ENCODE results near the gene TXNRD2. TPM values are rescaled to one million over a fixed set of nuclear protein-coding genes. Genes with fewer than 3 reads are reported as not detected.

TXNRD2 gene
- total and polyA plus RNA-seq, 10 of the 15 experiments (the other 5 are each of a cell fraction or from before 2014, with no cell fraction given): 1.6 to 26.0 (median 13.9) TPM

DNA sequence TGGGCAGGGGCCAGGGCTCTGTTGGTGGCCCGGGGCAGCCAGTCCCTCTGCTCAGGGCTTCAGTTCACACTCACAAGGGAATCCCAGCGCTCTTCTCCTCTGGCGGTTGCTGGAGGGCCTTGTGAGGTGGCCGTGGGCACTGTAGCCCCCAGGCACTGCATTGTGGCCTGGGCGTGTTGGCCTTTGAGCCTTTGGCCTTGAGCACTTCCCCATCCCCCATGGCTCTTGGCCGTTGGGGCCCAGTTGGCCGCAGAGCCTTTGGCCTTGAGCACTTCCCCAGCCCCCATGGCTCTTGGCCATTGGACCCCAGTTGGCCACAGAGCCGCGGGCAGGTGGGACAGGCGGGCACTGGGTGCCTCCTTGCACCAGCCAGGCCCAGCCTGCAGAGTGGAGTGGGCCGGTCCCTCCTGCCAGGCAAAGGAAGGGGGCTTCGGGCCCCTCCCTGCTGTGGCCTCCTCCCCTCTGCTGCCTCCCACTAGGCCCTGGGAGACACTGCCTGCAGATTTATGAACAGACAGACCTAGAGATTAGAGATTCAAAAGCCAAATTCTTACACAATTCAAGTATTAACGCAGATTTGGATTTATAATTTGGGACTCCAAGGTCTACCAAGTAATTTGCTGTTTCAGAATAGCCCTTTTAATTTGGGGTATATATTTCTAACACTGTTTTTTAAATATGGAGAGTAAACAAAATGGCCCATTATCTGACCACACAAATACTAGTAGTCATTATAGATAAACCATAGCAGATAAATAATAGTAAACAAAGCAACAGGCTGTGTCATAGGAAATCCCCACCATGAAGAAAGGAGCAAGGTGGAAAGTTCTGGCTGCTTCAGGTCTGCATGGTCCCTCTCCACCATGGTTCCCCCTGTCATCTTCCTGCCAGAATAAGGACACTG is 18.2 kb upstream of the TXNRD2 start:
- Histone ChIP-seq H3K79me2 (ENCODE audit: control insufficient read depth, insufficient read depth, low read length) (no peaks in the 10 kb centered on the region), H3K4me3 (no peak overlapping the region), H3K36me3 (ENCODE audit: control insufficient read depth in 2 of 2, insufficient read depth in 2 of 2, low read length in 1 of 2) (peaks cover 0 to 3% of the 10 kb centered on the region in 2 experiments; a peak in 2 of 4 replicates), H3K4me1 (ENCODE audit: control insufficient read depth, insufficient read depth, low read length) (no peaks in the 10 kb centered on the region; the same call in 1 of the 2 replicates), H2AFZ (ENCODE audit: control insufficient read depth, low read depth, low read length) (no peak overlapping the region), H3K4me2 (ENCODE audit: control insufficient read depth, insufficient read depth) (no peak overlapping the region), H3K27me3 (replicated peaks in 1 of 2; ENCODE audit: control insufficient read depth in 2 of 2, insufficient read depth in 2 of 2, low read length in 1 of 2) (no peaks in the 10 kb centered on the region), H3K27ac (ENCODE audit: control insufficient read depth, insufficient read depth) (no peak overlapping the region), H3K9ac (ENCODE audit: control insufficient read depth, insufficient read depth, low read length) (no peak overlapping the region), H3K9me3 (replicated peaks; ENCODE audit: control insufficient read depth, insufficient read depth, low read length) (no peaks in the 10 kb centered on the region), H4K20me1 (ENCODE audit: control insufficient read depth, insufficient read depth) (no peaks in the 10 kb centered on the region)
- CTCF ChIA-PET: interaction anchor here (1.0 kb wide), 2 partner anchors 12 to 230 kb away, joined by 4 read pairs; no protein-coding TSS in a partner anchor
- BruUV-seq (replicated peaks): no TSS peak
- intact Hi-C loops (cut with micrococcal nuclease; ENCODE audit: unreplicated experiment): no loop called here
- ATAC-seq: no peak; the same call in 2 of the 3 replicates
- POLR2A ChIA-PET: no interaction called here
- in situ Hi-C loops (cut with MboI): no loop called here
- RAD21 ChIA-PET (ENCODE audit: unreplicated experiment): no interaction called here
- SMC1A ChIA-PET (ENCODE audit: uncharacterized antibody, unreplicated experiment): no interaction called here
- no peak for DNase-seq (ENCODE audit: low read depth, low spot score)
- TF ChIP-seq MYB (IDR thresholded peaks at IDR 0.05; ENCODE audit: borderline replicate concordance, low read depth, low read length) (no peak), TARDBP (IDR thresholded peaks at IDR 0.05; ENCODE audit: borderline replicate concordance) (no peak)
- WGBS (ENCODE audit: insufficient coverage, insufficient replicate concordance, low lambda C conversion rate, missing lambda C conversion rate): 85% methylated on average over 10 of the region's 13 CpGs
- no peak for FAIRE-seq

DNA sequence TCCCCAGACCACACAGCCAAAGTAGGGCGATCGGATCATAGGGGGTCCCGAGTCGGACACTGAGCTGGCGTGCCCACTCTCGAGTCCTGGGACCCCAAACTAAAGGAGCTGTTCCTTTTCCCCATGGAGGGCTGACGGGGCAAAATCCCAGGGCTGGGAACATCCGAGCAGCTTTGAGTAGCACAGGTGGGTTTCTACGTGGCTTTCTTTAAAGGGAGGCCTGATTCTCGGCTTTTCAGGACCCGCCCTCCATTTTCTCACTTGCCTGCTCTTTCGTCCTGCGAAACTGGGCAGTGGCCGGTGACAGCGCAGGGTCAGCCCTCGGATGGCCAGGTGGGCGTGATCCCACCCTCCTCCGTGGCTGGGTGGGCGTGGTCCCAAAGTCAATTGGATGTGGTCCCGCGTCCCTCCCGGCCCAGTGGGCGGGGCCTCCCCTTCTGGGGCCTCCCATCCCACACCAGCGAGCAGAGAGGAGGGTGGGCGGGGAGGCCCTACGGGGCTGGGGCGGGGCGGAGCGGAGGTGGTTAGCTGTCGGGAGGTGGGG is 17.5 kb upstream of the TXNRD2 start:
- no peak for FAIRE-seq
- no peaks in the 10 kb centered on the region for H3K27me3 ChIP-seq (replicated peaks in 1 of 2; ENCODE audit: control insufficient read depth in 2 of 2, insufficient read depth in 2 of 2, low read length in 1 of 2)
- DNase-seq (ENCODE audit: low read depth, low spot score): no peak
- CTCF ChIA-PET: interaction anchor here (0.7 to 1.0 kb wide), 3 partner anchors 11 to 258 kb away, joined by 4 read pairs; no protein-coding TSS in a partner anchor
- BruUV-seq (replicated peaks): no TSS peak
- H3K4me3 ChIP-seq: no peak overlapping the region
- intact Hi-C loops (cut with micrococcal nuclease; ENCODE audit: unreplicated experiment) (no loop called here), in situ Hi-C loops (cut with MboI) (no loop called here)
- H3K4me2 ChIP-seq (ENCODE audit: control insufficient read depth, insufficient read depth): no peak overlapping the region
- POLR2A ChIA-PET: interaction anchor here (0.6 to 1.0 kb wide), 2 partner anchors 55 to 63 kb away, joined by 4 read pairs; no protein-coding TSS in a partner anchor
- SMC1A ChIA-PET (ENCODE audit: uncharacterized antibody, unreplicated experiment): no interaction called here
- H3K4me1 ChIP-seq (ENCODE audit: control insufficient read depth, insufficient read depth, low read length): no peaks in the 10 kb centered on the region; the same call in 1 of the 2 replicates
- no peaks in the 10 kb centered on the region for H4K20me1 ChIP-seq (ENCODE audit: control insufficient read depth, insufficient read depth)
- no peak for ATAC-seq
- no peak overlapping the region for H3K9ac ChIP-seq (ENCODE audit: control insufficient read depth, insufficient read depth, low read length)
- TF ChIP-seq EED (IDR thresholded peaks at IDR 0.05; ENCODE audit: low read depth) (no peak), NR2C2 (IDR thresholded peaks at IDR 0.05; ENCODE audit: borderline replicate concordance, control insufficient read depth, insufficient read length, low read depth) (no peak), CEBPB (IDR thresholded peaks at IDR 0.05; ENCODE audit: borderline replicate concordance in 1 of 2, low read depth in 2 of 2, low read length in 2 of 2) (no peak), SUPT20H (IDR thresholded peaks at IDR 0.05; ENCODE audit: borderline replicate concordance, control insufficient read depth, low read depth, low read length) (no peak)
- TF ChIP-seq, protein P1, sequence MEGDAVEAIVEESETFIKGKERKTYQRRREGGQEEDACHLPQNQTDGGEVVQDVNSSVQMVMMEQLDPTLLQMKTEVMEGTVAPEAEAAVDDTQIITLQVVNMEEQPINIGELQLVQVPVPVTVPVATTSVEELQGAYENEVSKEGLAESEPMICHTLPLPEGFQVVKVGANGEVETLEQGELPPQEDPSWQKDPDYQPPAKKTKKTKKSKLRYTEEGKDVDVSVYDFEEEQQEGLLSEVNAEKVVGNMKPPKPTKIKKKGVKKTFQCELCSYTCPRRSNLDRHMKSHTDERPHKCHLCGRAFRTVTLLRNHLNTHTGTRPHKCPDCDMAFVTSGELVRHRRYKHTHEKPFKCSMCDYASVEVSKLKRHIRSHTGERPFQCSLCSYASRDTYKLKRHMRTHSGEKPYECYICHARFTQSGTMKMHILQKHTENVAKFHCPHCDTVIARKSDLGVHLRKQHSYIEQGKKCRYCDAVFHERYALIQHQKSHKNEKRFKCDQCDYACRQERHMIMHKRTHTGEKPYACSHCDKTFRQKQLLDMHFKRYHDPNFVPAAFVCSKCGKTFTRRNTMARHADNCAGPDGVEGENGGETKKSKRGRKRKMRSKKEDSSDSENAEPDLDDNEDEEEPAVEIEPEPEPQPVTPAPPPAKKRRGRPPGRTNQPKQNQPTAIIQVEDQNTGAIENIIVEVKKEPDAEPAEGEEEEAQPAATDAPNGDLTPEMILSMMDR (IDR thresholded peaks at IDR 0.05 in 2 of 3, conservative IDR thresholded peaks at IDR 0.05 in 1 of 3; ENCODE audit: control insufficient read depth in 2 of 3, extremely low read depth in 1 of 3, insufficient read depth in 1 of 3, low read depth in 3 of 3, low read length in 3 of 3): no peak
- TF ChIP-seq, protein P2, sequence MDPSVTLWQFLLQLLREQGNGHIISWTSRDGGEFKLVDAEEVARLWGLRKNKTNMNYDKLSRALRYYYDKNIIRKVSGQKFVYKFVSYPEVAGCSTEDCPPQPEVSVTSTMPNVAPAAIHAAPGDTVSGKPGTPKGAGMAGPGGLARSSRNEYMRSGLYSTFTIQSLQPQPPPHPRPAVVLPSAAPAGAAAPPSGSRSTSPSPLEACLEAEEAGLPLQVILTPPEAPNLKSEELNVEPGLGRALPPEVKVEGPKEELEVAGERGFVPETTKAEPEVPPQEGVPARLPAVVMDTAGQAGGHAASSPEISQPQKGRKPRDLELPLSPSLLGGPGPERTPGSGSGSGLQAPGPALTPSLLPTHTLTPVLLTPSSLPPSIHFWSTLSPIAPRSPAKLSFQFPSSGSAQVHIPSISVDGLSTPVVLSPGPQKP (IDR thresholded peaks at IDR 0.05; ENCODE audit: low read depth, low read length): no peak
- TF ChIP-seq, protein P3, sequence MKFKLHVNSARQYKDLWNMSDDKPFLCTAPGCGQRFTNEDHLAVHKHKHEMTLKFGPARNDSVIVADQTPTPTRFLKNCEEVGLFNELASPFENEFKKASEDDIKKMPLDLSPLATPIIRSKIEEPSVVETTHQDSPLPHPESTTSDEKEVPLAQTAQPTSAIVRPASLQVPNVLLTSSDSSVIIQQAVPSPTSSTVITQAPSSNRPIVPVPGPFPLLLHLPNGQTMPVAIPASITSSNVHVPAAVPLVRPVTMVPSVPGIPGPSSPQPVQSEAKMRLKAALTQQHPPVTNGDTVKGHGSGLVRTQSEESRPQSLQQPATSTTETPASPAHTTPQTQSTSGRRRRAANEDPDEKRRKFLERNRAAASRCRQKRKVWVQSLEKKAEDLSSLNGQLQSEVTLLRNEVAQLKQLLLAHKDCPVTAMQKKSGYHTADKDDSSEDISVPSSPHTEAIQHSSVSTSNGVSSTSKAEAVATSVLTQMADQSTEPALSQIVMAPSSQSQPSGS (IDR thresholded peaks at IDR 0.05; ENCODE audit: low read length): no peak
- peaks cover 0 to 3% of the 10 kb centered on the region in 2 experiments; a peak in 2 of 4 replicates for H3K36me3 ChIP-seq (ENCODE audit: control insufficient read depth in 2 of 2, insufficient read depth in 2 of 2, low read length in 1 of 2)
- 90% methylated on average over 16 of the region's 30 CpGs for WGBS (ENCODE audit: insufficient coverage, insufficient replicate concordance, low lambda C conversion rate, missing lambda C conversion rate)
- H2AFZ ChIP-seq (ENCODE audit: control insufficient read depth, low read depth, low read length): no peak overlapping the region
- no peaks in the 10 kb centered on the region for H3K79me2 ChIP-seq (ENCODE audit: control insufficient read depth, insufficient read depth, low read length)
- RAD21 ChIA-PET (ENCODE audit: unreplicated experiment): no interaction called here
- H3K27ac ChIP-seq (ENCODE audit: control insufficient read depth, insufficient read depth): no peak overlapping the region
- H3K9me3 ChIP-seq (replicated peaks; ENCODE audit: control insufficient read depth, insufficient read depth, low read length): no peaks in the 10 kb centered on the region
